Measurements from ENCODE around the gene TGFBR3. TPM values are rescaled to one million over a fixed set of nuclear protein-coding genes. Genes with fewer than 3 reads are reported as not detected.

The TGFBR3 gene
- polyA plus RNA-seq, 1 donor from 2014 or later: 2.3 TPM

DNA sequence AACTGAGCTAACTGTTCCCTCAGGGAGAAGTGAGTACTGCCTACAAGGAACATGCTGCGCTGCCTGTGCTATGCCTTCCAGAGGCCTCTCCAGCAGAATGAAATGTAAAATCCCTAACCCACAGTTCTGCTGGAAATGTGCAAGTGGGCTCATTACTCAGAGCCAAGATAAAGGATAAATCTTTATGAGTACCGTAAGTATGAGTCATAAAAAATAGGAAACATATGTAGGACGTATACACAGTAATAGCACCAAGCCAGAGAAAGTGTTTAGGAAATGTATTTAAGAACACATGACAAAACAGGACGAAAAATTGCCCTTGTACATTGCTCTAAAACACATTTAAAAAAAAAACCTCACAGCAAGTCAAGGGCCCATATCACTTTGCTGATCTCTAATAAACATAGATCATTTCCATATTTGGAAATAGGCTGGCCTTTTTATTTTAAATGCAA, 104.6 kb downstream of the TGFBR3 start:
- Mint-ChIP-seq H3K27me3 (peaks cover 3% of the 10 kb centered on the region), H3K4me1 (peaks cover 0 to 4% (median 0%) of the 10 kb centered on the region in 3 donors), H3K27ac (no peak overlapping the region), H3K4me3 (no peak overlapping the region), H3K36me3 (peaks cover 2% of the 10 kb centered on the region), H3K9me3 (peaks cover 0 to 2% (median 0%) of the 10 kb centered on the region in 3 donors)

DNA sequence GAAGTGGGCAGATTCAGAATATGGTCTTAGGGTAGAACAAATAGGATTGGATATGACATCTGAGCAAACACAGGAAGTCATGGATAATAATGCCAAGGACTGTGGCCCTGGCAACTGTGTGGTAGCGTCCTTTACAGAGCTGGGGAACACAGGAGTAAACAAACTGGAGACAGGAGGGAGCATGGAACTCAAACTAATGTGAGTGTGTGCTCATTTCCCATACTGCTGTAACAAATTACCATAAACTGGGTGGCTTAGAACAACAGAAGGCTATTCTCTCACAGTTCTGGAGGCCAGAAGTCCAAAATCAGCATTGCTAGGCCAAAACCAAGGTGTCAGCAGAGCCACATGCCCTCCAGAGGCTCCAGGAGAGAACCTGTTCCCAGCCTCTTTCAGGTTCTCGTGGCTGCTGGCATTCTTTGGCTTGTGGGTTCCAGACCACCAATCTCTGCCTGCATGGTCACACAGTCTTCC, 106.4 kb downstream of the TGFBR3 start:
- Mint-ChIP-seq H3K27me3 (peaks cover 3% of the 10 kb centered on the region), H3K36me3 (peaks cover 2% of the 10 kb centered on the region), H3K4me1 (peaks cover 0 to 4% (median 0%) of the 10 kb centered on the region in 3 donors), H3K27ac (no peak overlapping the region), H3K9me3 (no peaks in the 10 kb centered on the region), H3K4me3 (no peak overlapping the region)

DNA sequence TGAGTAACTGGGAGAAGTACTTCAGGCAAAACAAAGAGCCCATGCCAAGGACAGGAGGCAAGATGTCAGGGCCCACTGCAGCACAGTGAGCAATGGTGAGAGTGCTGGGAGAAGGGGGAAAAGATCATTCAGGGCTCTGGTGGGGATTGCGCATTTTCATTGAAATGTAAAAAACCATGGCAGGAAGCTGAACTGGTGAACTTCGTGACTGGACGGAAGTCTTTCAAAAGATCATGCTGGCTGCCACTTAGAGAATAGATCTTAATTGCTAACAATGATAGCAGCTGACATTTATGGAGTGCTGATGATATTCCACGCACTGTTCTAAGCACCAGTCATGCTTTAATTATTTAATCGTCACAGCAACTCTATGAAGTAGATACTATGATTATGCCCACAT, 107.0 kb downstream of the TGFBR3 start:
- Mint-ChIP-seq H3K27ac (no peak overlapping the region), H3K9me3 (no peaks in the 10 kb centered on the region), H3K4me3 (no peak overlapping the region), H3K36me3 (peaks cover 2% of the 10 kb centered on the region), H3K27me3 (peaks cover 2% of the 10 kb centered on the region), H3K4me1 (no peaks in the 10 kb centered on the region)

DNA sequence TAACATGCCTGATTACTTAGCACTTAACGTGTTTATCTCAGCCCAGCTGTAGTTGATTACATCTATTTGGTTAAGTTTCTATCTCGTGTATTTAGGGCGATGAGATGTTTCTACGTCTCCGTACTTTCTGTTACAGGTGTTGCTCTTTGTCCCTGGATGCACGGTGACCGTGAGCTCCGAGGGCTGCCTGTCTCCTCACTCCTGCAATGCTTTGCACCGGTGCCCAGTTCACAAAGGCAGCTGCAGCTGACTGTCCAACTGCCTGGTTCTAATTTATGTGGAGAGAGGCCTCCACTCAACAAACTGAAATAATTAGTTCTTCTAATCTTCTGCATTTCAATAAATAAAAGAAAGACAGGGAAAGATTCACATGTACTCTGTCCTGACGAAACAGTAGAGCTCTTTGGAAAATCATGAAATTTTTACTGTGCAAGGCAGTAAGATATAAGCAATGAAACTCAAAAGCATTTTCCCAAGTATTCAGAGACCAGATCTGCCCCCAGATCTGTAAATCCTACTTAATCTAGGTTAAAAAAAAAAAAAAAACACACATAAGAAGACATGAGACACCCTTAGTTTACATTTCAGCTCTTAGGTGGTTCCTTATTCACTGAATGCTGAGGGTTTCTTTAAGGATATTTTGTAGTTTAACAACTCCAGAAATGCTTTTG, 108.2 kb downstream of the TGFBR3 start:
- no peaks in the 10 kb centered on the region for H3K4me1 Mint-ChIP-seq
- no peak overlapping the region for H3K4me3 Mint-ChIP-seq
- H3K36me3 Mint-ChIP-seq: peaks cover 2% of the 10 kb centered on the region
- peaks cover 2% of the 10 kb centered on the region for H3K27me3 Mint-ChIP-seq
- H3K9me3 Mint-ChIP-seq: no peaks in the 10 kb centered on the region
- no peak overlapping the region for H3K27ac Mint-ChIP-seq

DNA sequence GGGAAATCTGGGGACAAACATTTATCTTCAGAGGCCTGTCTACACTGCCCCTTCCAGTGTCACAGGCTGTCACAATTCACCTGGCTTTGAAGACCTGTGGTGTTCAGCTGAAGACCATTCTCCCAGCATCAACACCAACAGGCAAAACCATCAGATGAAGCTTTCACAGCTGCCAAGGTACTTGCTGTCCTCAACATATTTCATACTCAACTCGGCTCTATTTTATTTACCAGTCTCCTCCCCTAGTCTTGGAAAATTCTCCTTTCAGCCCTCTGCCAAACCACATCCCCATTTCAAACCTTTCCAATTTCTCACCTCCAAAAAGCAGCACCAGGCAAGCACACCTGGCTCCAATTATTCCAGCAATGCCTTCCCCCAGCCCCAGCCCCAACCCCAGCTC, 108.8 kb downstream of the TGFBR3 start:
- Mint-ChIP-seq H3K27me3 (peaks cover 2% of the 10 kb centered on the region), H3K4me1 (no peaks in the 10 kb centered on the region), H3K9me3 (no peaks in the 10 kb centered on the region), H3K36me3 (peaks cover 2% of the 10 kb centered on the region), H3K4me3 (no peak overlapping the region), H3K27ac (no peak overlapping the region)

DNA sequence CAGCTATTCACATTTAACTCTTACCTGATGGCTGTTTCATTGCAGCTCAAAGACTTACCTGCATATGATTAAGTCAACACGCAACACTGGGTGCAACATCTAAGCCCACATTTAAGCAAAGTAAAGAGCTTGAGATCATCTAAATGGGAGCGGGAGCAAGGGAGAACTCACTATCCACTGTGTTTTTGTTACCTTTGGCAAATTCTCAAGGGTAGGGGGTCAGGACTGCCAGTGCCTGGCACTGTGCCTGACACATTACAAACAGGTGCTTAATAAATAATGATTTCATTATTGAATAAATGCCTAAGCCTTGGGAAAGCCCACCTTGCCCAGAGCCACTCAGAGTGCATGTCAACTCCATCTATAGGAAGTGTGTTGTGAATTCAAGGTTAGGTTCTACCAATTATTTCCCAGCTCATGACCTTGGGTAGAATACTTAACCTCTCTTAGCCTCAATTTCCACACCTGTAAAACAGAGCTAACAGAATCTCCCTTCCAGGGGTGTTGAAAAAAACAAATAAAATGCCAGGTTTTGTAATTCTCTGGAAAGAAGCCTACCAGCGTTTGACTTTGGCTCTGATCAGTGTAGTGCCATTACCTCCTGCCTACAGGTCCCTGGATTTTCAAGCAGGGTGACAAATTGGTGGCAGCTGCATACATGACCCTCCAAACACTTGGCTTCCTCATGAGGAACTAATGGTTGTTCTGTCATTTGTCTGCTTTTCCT, 109.7 kb downstream of the TGFBR3 start:
- H3K4me1 Mint-ChIP-seq: no peaks in the 10 kb centered on the region
- H3K27ac Mint-ChIP-seq: no peak overlapping the region
- H3K9me3 Mint-ChIP-seq: peaks cover 0 to 1% (median 0%) of the 10 kb centered on the region in 3 donors
- H3K27me3 Mint-ChIP-seq: peaks cover 2% of the 10 kb centered on the region
- peaks cover 2% of the 10 kb centered on the region for H3K36me3 Mint-ChIP-seq
- H3K4me3 Mint-ChIP-seq: no peak overlapping the region

DNA sequence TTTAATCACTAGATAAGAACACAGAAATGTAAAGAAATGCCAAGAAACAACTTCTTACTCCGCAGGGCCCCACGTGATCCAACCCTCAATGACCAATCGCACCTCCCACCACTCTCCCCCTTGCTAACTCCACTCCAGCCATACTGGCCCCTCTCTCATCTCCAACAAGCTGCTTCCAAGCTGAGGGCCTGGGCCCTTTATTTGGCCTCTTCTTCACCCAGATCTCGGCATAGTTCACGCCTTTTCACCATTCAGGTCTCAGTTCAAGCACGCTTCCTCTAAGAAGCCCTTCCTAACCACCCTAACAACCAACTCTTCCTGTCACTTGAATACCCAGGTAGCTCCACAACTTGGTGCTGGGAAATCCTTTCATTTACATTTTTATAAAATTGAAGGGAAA, 110.7 kb downstream of the TGFBR3 start:
- peaks cover 2% of the 10 kb centered on the region for H3K36me3 Mint-ChIP-seq
- peaks cover 2% of the 10 kb centered on the region for H3K27me3 Mint-ChIP-seq
- no peak overlapping the region for H3K27ac Mint-ChIP-seq
- H3K4me1 Mint-ChIP-seq: no peaks in the 10 kb centered on the region
- H3K9me3 Mint-ChIP-seq: peaks cover 0 to 1% (median 0%) of the 10 kb centered on the region in 3 donors
- H3K4me3 Mint-ChIP-seq: no peak overlapping the region

DNA sequence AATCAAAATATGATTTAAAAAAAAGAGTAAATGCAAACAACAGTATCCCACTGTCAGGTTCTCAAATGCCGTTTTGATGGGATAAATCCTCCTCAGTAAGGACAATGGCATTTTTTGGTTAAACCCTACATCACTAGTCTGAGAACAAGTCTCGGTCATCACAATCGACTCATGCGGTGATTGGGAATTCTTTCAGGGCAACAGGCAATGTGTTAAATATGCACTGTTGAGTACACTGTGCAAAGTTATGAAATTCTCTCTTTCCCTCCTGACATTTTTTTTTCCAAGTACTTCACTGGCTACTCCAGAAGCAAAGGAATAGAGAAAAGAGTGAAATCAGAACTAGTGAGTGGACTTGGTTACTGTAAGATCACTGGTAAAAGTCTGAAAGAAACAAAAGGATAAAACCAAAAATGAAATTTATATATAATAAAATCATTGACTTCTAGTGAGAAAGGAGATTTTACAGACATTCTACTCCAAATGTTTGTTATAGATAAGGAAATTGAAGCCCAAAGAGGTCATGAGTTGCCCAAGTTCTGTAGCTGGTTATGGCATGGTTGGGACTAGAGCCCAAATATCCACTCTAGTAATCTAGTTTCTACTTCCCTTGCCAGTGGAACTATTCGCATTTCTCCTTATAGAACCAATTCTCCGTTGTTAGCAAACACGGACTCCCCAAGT, 111.3 kb downstream of the TGFBR3 start:
- Mint-ChIP-seq H3K27ac (no peak overlapping the region), H3K27me3 (peaks cover 2% of the 10 kb centered on the region), H3K9me3 (peaks cover 0 to 1% (median 0%) of the 10 kb centered on the region in 3 donors), H3K36me3 (peaks cover 2% of the 10 kb centered on the region), H3K4me3 (no peak overlapping the region), H3K4me1 (no peaks in the 10 kb centered on the region)

DNA sequence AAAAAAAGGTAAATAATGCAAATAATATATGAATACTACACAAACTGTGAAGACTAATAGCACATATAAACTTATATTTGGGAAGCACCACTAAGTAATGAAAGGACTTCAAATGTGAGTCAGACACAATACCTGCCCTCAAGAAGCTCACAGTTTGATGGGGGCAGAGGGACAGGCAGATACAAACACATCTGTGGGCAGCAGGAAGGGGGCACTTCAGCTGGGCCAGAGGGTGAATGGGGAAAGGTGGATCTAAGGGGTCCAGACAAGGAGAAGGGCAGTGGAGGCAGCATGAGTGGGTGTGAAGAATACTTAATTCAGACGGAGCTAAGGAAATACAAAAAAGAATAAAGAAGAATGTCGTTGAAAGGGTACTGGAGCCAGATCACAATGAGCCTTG, 114.2 kb downstream of the TGFBR3 start:
- H3K9me3 Mint-ChIP-seq: peaks cover 0 to 1% (median 0%) of the 10 kb centered on the region in 3 donors
- no peaks in the 10 kb centered on the region for H3K36me3 Mint-ChIP-seq
- no peak overlapping the region for H3K4me3 Mint-ChIP-seq
- H3K27ac Mint-ChIP-seq: no peak overlapping the region
- no peaks in the 10 kb centered on the region for H3K27me3 Mint-ChIP-seq
- no peaks in the 10 kb centered on the region for H3K4me1 Mint-ChIP-seq

DNA sequence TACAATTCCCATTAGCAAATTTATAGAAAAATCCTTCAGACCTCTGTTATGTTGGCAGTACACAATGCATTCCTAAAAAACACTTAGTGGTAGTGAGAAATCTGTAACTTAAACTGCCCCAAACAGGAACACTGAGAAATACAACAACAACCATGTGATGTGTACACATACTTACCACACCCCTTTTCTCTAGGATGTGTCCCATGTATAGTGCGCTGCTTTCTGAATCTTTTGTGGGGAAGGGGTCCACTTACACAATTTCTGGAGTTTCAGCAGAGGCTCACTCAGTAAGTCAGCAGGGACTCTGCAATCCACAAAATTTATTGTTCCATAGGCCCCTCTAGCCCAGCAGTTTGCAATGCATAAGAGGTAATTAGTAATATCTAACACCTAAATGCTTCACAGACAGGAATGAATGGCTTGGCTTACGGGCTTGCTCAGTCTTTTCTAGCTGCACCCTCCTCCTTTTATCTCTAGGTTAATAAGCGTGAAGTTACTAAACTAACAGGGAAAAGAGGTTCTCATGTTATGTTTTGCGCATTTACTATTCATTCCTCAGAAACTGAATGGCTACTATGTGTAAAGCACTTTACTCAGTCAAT, 115.2 kb downstream of the TGFBR3 start:
- Mint-ChIP-seq H3K36me3 (no peaks in the 10 kb centered on the region), H3K4me3 (no peak overlapping the region), H3K27ac (no peak overlapping the region), H3K9me3 (peaks cover 0 to 1% (median 0%) of the 10 kb centered on the region in 3 donors), H3K27me3 (no peaks in the 10 kb centered on the region), H3K4me1 (no peaks in the 10 kb centered on the region)

DNA sequence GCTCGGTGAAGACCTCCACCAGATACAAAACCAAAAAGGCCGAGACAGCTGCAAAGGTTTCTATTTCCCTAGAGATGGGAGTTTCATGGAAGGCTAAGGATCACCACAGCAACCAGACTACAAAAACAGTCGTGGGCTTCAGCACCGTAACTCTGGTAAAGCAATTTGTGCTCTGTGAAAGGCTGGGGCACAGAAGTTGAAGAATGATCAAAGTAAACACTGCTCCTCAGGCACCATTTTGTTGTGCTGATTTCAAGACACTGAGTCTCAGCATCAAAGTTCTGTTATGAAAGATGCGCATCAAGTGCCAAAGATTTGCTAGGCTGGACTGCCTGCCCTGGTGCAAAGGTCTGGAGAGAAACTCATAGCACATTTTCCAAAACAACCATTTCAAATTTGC, 116.2 kb downstream of the TGFBR3 start:
- Mint-ChIP-seq H3K4me1 (no peaks in the 10 kb centered on the region), H3K4me3 (no peak overlapping the region), H3K27ac (no peak overlapping the region), H3K9me3 (peaks cover 0 to 1% (median 0%) of the 10 kb centered on the region in 3 donors), H3K27me3 (peaks cover 2% of the 10 kb centered on the region), H3K36me3 (no peaks in the 10 kb centered on the region)

DNA sequence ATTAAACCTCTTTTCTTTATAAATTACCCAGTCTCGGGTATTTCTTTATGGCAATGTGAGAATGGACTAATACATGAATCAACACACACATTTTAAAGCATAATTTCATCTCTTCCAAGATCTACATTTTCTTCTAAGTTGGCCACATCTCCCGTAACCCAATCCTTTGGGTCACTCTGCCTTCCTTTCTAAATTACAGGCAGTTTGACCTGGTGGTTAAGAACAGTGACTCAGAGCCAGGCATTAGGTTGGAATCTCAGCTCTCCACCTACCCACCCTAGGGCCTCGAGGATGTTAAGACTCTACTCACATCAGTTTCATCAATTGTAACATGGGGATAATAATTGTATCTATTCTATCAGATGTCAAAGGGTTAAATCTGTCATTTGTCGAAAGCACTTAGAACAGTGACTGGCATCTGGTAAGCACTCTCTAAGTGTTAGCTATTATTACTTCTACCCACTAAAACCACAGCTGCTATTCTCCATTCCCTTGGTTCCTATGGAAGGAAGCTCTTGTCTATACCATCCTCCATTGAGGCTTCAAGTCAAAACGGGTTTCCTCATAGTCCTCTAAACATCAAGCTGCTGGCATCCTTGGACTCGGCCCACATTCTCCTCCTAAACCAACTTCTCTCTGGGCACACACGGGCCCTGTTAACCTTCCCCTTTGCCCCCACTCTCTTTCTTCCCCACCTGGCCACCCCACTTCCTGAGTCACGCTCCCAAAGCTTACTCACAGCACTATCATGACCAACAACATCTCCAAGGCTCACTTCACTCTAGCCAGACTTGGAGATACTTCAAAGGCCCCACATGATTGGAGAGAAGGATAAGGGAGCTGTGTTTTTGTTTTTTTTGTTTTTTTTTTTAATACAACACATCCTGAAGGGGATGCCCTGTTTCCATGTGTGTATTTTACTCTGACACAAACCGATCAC, 116.9 kb downstream of the TGFBR3 start:
- Mint-ChIP-seq H3K36me3 (no peaks in the 10 kb centered on the region), H3K4me1 (no peaks in the 10 kb centered on the region), H3K27me3 (peaks cover 2% of the 10 kb centered on the region), H3K9me3 (peaks cover 0 to 1% (median 0%) of the 10 kb centered on the region in 3 donors), H3K27ac (no peak overlapping the region), H3K4me3 (no peak overlapping the region)

DNA sequence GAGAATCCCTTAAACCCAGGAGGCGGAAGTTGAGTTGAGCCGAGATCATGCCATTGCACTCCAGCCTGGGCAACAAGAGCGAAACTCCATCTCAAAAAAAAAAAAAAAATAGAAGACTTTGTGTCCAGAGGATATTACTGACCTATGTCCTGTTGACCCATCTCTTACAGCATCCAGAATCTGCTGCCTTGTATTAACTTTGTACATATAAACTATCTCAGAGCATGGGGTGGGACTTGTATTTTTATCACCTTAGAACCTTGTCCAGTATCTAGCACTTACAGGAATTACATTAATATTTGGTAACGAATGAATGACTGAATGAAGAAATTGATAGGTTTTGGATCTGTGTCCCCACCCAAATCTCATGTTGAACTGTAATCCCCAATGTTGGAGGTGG, 117.8 kb downstream of the TGFBR3 start:
- Mint-ChIP-seq H3K4me1 (no peaks in the 10 kb centered on the region), H3K27ac (no peak overlapping the region), H3K9me3 (peaks cover 0 to 1% (median 0%) of the 10 kb centered on the region in 3 donors), H3K4me3 (no peak overlapping the region), H3K27me3 (peaks cover 2% of the 10 kb centered on the region), H3K36me3 (no peaks in the 10 kb centered on the region)

DNA sequence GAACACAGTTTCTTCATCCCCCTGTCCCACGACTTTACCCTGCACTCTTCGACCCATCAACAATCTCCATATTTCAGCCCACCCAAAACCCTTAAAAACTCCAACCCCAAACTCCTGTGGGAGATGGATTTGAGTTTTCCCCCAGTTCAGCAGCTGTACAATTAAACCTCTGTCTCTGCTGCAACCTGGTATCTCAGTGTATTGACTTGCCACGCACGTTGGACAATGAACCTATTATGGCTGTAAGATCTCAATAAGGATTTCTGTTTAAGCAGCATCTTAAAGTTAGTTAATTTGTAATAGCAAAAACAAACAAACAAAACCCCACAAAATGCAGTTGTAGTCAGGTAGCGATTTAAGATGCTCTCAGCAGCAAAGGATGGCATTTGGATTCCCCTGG, 119.1 kb downstream of the TGFBR3 start:
- H3K36me3 Mint-ChIP-seq: no peaks in the 10 kb centered on the region
- H3K4me3 Mint-ChIP-seq: no peak overlapping the region
- H3K9me3 Mint-ChIP-seq: peaks cover 0 to 1% (median 0%) of the 10 kb centered on the region in 3 donors
- no peak overlapping the region for H3K27ac Mint-ChIP-seq
- no peaks in the 10 kb centered on the region for H3K4me1 Mint-ChIP-seq
- peaks cover 2% of the 10 kb centered on the region for H3K27me3 Mint-ChIP-seq
